ENCODE measurements around the gene ADRA2C.

Gene ADRA2C

DNA sequence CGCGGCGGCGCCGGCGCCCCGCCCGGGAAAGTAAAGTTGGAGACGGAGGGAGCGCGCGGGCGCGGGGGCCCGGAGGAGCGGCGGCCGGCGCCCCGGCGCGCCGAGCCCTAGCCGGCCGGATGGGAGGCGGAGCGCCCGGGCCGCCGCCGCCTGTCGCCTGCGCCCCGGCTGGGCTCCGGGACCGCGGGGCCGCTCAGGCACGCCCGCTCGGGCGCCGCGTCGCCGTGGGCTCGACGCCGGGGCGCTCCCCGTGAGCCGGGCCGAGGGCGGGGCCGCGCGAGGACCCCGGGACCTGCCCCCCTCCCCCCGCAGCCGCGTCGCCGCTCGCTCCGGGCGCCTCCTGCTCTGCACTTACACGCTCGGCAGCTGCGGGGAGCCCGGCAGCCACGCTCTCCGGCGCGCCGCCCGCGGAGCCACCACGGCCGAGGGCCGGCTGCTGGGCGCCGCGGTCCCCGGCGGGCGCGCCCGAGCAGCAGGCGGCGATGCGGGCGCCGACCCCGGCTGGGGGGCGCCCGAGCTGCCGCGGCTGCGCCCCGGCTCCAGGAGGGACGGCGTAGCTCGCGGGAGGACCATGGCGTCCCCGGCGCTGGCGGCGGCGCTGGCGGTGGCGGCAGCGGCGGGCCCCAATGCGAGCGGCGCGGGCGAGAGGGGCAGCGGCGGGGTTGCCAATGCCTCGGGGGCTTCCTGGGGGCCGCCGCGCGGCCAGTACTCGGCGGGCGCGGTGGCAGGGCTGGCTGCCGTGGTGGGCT lies at the start of gene ADRA2C:
Gene ADRA2C, plus strand, starts transcription at position 350 of the 749 bp plus-strand sequence. Its CDS starts 222 bp downstream, at position 572.
- no peak for DNase-seq (ENCODE audit: low read depth in 2 of 2)

- DNase-seq (ENCODE audit: low read depth in 2 of 2) = no peak
Observed at GRCh38 chr4:3716631-3717235, 49.5 kb upstream of the ADRA2C start.

GRCh38 chr4:3717241-3717640 lies 48.9 kb upstream of the ADRA2C start:
- no peak for DNase-seq (ENCODE audit: low read depth in 2 of 2)

DNA sequence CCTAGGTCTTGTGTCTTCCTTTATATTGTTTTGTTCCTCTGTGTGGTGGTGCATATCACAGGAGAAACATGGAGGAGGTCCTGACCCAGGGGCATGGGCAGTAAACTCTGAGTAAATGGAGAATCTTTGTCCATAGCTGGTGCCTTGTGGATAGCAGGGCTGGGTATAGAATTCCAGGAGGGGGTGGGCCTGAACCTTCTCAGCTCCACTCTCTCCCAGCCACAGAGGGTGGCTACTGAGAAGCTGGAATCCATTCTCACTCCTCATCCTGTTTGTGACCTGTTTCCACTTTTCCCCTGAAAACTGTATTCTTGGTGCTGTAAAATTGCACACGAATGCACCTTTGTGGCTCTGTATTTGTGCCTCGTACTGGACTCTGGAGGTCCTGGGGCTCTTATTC lies 47.7 kb upstream of the ADRA2C start:
- DNase-seq (ENCODE audit: low read depth in 2 of 2) = no peak

GRCh38 chr4:3719191-3719590 lies 47.0 kb upstream of the ADRA2C start:
- DNase-seq (ENCODE audit: low read depth in 2 of 2) = no peak

DNA sequence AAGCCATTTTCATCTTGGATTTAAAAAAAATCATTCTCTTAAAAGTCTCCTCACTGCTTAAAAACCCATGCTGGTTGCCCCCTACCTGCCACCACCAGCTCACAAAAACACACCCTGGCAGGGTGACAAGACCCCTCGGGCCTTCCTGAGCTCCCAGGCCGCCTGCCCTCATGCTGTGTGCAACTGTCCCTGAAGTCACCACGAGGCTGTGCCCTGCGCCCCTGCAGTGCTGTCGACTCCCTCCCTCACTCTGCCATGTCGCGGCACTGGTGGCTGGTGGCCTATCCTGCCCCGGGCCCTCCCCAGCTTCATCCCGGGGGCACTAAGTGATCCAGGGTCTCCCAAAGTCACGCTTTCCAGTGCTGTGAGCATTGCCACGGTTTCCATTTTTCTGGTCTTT lies 46.3 kb upstream of the ADRA2C start:
- DNase-seq (ENCODE audit: low read depth in 2 of 2) = no peak

DNA sequence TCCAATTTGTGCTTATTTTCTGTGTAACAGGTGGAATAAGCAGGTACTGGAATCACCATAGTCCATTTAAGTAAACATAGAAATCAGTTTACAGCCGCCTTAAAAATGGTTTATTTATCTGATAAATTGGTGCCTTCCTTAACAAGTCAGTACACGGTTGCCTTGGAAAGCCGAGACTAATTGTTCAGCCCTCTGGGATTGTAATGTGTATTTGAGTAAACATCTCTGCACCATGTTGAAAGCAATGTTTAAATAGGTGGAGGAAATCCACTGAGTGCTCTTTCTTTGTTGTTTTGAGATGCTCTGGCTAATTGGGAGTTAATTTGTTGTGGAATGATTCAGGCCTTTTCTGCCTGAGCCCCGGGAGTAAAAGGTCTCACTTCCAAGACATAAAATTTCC lies 45.7 kb upstream of the ADRA2C start:
- DNase-seq (ENCODE audit: low read depth in 2 of 2) = no peak

DNA sequence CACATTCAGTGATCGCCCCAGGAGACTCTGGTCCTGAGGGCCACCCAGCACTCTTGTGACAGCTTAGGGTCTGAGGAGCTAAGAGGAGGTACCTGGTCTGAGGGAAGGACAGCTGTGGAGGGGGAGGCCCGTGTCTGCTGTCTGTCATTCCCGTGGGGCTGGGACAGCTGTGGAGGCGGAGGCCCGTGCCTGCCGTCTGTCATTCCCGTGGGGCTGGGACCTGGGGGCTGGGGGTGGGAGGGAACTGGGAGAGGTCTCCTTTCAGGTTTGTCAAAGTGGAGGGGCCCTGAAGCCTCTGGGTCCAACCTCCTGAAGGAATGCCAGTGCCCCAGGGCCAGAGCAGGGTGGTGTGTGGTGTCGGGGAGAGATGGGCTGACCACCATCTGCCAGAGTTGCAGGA lies 45.0 kb upstream of the ADRA2C start:
- DNase-seq (ENCODE audit: low read depth in 2 of 2) = no peak

DNA sequence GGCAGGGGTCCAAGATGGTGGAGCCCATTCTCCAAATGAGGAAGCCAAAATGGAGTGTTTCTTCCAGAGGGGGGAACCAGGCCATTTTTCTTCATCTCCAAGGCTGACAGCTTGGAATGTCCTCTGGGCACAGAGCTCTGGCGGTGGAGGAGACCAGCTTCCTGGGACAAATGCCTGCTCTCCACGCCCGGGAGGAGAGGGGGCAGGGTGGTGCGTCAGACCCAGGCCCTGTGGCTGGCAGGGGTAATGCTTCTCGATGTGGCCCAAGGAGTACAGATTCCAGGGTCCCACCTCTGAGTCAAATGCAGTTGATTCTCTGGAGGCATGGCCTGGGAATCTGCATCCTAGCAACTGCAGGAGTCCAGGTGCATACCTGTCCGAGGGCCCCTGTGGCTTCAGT lies 44.6 kb upstream of the ADRA2C start:
- no peak for DNase-seq (ENCODE audit: low read depth in 2 of 2)

- no peak for DNase-seq (ENCODE audit: low read depth in 2 of 2)
Observed at GRCh38 chr4:3722446-3723231, 43.5 kb upstream of the ADRA2C start.

DNA sequence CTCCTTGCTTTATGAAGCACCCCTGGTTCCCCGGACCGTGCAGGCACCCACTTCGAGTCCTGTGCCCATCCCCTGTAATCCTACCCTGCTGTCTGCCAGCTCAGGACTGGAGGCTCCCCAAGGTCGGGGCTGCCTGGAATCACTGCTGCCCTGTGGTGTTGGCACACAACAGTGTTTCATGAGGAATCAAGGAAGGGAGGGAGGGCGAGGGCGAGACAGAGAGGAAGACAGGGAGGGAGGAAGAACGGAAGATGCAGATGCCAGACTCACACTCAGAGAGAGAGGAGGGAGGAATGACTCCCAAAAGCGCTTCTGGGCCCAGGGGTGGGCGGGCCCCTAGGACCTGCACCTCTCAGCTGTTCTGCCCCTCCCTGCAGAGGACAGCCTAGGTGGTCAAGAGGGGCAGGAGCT lies 42.9 kb upstream of the ADRA2C start:
- no peak for DNase-seq (ENCODE audit: low read depth in 2 of 2)

DNA sequence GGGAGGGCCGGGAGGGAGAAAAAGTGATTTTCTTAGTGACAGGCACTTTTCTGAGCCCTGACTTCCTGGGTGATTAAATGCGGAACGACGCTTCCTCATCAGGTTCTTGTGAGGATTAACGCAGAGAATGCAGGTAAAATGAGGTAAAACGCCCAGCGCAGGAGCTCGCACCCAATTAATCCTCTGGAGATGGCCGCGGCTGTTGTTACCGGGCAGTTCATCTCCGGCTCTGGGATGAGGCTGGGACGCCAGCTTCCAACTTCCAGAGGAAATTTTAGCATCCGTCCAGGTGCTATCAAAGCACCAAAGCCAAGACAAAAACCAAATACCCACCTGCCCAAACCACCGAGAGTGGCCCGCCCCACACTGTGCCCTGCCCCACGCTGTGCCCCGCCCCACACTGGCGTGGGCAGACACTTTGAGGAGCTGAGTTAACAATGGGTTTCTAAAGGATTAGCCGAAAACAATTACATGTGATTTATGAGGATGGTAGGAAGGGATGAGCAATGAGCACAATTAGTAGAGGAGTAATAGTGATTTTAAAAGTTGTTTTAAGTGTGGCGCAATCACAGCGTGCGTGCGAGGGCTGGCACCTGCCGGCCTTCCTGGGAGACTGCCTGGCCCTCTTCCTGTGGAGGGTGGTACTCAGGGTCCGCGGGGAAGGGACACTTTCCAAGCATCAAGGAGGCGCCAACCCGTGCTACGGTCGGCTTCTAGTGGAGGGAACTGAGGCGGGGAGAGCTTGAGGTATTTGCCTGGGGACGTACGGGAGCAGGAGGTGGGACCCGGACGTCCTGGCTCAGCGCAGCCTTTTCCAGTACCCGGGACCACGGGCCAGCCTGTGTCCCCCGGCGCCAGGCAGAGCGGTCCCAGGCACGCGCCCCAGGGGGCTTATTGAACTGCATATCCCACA lies 41.6 kb upstream of the ADRA2C start:
- DNase-seq (ENCODE audit: low read depth in 2 of 2) = no peak

- no peak for DNase-seq (ENCODE audit: low read depth in 2 of 2)
Observed at GRCh38 chr4:3725936-3726870, 40.0 kb upstream of the ADRA2C start.

DNA sequence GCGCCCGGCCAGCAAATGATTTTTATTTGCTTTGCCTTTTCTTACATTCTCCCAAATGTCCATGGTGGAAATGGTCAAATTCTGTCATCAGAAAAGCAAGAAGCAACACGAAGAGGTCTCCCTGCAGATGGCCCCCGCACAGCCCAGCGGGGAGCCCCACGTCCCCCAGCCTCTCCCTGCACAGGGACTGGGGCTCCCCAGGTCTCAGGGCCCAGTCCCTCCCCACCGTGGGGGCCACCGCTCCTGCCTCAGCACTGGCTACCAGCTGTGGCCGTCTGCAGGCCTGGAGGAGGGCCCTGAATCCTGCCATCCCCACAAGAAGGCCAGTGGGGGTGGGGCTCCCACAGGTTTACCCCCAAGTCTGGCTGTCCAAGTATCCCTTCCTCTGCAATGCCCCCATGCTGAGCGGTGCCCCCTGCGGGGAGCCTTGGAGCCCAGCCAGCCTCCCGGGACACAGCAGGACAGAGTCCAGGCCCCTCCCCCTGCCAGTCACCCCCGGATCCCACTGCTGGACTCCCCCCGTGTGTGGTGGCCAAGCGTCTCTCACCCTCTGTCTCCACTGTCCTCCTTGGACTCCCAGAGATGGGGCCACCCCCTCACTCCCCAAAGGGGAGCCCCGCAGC lies 38.2 kb upstream of the ADRA2C start:
- no peak for DNase-seq (ENCODE audit: low read depth in 2 of 2)

GRCh38 chr4:3729188-3729881 lies 36.9 kb upstream of the ADRA2C start:
- DNase-seq (ENCODE audit: low read depth in 2 of 2) = no peak

GRCh38 chr4:3729882-3730226 lies 36.3 kb upstream of the ADRA2C start:
- DNase-seq (ENCODE audit: low read depth in 2 of 2) = no peak

- no peak for DNase-seq (ENCODE audit: low read depth in 2 of 2)
Observed at GRCh38 chr4:3730422-3731190, 35.6 kb upstream of the ADRA2C start.

GRCh38 chr4:3732076-3733028 lies 33.8 kb upstream of the ADRA2C start:
- no peak for DNase-seq (ENCODE audit: low read depth in 2 of 2)
